ENCODE results near the gene SLC16A13.

- peak; percentile 81 to 91 (median 88) for TF ChIP-seq CTCF (IDR thresholded peaks at IDR 0.05)
- TF ChIP-seq POLR2A (IDR thresholded peaks at IDR 0.05) = peak; percentile 85
Observed at GRCh38 chr17:7014261-7014994, 21.4 kb upstream of the SLC16A13 start.

Measured in right lobe of liver (tissue), 4 donors.